Measurements from ENCODE around the gene BCR.

BCR gene

DNA sequence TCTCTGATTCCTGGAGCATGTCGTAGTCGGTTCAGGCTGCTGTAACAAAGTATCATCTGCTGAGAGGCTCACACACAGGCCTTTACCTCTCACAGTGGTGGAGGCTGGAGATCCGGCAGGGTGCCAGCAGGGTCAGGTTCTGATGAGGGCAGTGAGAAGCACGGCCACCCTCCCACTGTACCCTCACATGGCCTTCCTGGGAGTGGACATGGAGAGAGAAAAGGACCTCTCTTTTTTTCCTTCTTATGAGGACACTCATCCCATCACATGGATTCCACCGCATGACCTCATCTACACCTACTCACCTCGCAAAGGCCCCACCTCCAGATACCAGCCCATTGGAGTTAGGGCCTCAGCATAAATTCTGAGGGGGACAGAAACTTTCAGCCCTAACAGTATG is 99.5 kb downstream of the BCR start:
- ChIA-PET POLR2A (no interaction called here), CTCF (interaction anchor here (1.5 to 13.3 kb wide), 2 partner anchors 101 to 320 kb away, joined by 4 to 229 read pairs; partner anchors contain the start of gene BCR)
- TF ChIP-seq, protein P1, sequence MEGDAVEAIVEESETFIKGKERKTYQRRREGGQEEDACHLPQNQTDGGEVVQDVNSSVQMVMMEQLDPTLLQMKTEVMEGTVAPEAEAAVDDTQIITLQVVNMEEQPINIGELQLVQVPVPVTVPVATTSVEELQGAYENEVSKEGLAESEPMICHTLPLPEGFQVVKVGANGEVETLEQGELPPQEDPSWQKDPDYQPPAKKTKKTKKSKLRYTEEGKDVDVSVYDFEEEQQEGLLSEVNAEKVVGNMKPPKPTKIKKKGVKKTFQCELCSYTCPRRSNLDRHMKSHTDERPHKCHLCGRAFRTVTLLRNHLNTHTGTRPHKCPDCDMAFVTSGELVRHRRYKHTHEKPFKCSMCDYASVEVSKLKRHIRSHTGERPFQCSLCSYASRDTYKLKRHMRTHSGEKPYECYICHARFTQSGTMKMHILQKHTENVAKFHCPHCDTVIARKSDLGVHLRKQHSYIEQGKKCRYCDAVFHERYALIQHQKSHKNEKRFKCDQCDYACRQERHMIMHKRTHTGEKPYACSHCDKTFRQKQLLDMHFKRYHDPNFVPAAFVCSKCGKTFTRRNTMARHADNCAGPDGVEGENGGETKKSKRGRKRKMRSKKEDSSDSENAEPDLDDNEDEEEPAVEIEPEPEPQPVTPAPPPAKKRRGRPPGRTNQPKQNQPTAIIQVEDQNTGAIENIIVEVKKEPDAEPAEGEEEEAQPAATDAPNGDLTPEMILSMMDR (IDR thresholded peaks at IDR 0.05; ENCODE audit: control extremely low read depth, extremely low read depth, low read depth, missing control alignments) = no peak
- DNase-seq (ENCODE audit: extremely low spot score) = no peak

DNA sequence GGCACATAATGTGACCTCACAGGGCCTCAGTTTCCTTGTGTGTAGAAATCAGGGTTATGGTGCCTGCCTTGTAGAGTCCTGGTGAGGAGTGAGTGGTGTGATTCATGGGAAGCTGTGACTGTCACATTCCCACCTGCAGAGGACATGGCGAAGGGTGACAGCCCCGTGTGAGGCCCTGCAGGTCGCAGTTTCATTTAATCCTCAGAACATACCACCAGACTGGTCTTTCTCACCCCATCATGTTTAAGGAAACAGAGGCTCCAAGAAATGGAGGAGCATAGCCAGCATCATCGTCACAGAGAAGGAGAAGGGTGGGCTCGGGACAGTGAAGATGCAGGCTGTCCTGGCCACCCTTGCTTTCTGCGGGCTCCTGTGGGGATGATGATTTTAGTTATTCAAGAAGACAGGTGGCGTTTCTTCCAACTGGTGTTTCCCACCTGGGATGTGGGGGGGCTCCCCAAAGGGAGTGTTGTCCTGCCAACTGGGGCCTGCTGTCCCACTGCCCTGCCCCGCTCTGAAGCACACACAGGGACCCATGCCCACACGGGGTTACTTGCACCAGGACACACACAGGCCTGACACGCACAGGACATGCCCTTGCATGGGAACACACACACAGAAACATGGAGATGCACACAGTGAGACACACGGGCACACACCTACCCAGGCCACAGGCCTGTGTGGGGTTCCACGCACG is 100.2 kb downstream of the BCR start:
- TF ChIP-seq, protein P1 (IDR thresholded peaks at IDR 0.05; ENCODE audit: control extremely low read depth, extremely low read depth, low read depth, missing control alignments) = no peak
- DNase-seq (ENCODE audit: extremely low spot score) = no peak
- POLR2A ChIA-PET = no interaction called here
- CTCF ChIA-PET = interaction anchor here (0.6 to 13.3 kb wide), 4 partner anchors 44 to 322 kb away, joined by 3 to 229 read pairs (median 32); partner anchors contain the start of gene BCR

DNA sequence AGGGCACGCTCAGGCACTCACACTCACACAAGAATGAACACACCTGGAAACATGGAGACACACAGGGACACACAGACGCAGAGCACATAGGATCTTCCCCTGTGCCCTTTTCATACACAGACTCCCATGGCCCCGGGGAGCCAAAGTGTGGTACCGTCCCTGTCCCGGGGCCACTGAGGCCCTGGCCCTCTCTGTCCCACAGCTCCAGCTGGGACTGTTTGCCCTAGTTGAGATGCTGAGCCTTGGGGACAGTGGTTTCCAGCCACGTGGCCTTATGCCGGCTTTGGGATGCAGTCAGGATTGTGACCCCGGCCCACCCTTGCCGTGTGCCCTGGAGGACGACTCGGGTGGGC is 100.7 kb downstream of the BCR start:
- TF ChIP-seq, protein P1 (IDR thresholded peaks at IDR 0.05; ENCODE audit: control extremely low read depth, extremely low read depth, low read depth, missing control alignments) = no peak
- ChIA-PET CTCF (interaction anchor here (0.6 to 13.3 kb wide), 7 partner anchors 10 to 322 kb away, joined by 3 to 229 read pairs (median 11); partner anchors contain the start of genes BCR and RAB36), POLR2A (no interaction called here)
- no peak for DNase-seq (ENCODE audit: extremely low spot score)

DNA sequence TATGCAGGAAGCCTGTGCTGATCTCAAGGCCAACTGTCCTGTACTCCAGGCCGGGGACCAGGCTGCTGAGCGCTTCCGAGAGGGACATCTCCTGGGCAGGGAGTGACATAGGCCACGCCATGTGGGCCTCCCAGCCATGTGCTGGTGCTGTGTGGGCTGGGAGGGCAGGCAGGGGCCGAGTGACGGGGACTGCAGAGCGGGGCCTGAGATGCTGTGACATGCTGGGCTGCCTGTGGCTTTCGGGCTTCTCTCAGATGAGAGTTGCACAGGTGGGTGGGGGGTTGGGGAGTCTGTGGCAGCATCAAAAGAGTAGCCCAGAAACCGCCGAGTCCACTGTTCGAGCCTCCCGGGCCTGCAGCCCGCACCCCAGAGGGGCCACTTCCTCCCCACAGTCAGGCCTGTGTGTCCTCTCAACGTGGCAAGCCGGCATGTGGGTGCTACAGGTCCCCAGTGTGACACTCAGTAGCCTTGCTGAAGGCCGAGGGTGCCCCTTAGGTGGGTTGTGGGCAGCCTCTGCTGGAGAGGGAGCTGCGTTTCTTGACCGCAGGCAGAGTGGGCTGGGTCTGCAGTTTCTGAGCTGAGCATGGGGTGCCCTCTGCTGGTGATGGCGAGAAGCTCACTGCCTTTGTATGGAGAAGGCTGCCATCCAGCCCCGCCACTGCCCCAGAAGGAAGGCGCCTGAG is 101.2 kb downstream of the BCR start:
- ChIA-PET POLR2A (no interaction called here), CTCF (interaction anchor here (0.6 to 13.3 kb wide), 33 partner anchors 9 to 454 kb away, joined by 3 to 229 read pairs (median 4); partner anchors contain the start of genes BCR and RAB36)

DNA sequence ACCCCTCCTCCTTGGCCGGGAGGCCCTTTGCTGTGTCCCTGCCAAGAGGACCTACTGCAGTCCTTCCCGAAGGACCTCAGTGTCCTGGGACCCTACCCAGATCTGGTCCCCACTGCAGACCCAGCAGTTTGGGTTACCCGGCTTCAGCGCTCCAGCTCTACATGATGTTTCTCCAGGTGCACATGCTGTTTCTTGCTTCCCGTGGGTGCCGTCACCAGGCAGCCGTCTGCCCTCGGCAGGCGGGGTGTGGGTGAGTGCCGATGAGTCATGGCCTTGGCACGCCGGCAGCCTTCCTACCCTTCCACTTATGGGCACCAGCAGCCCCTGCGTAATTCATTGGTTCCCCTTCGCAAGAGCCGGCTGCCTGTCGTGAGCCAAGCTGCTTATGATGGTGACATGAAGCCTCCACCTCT is 101.8 kb downstream of the BCR start:
- DNase-seq (ENCODE audit: extremely low spot score) = no peak
- ChIA-PET POLR2A (no interaction called here), CTCF (interaction anchor here (0.6 to 13.3 kb wide), 33 partner anchors 9 to 453 kb away, joined by 3 to 229 read pairs (median 4); partner anchors contain the start of genes BCR and RAB36)
- TF ChIP-seq, protein P1 (IDR thresholded peaks at IDR 0.05; ENCODE audit: control extremely low read depth, extremely low read depth, low read depth, missing control alignments) = peak; percentile 6

More for the DNA sequence above, 101.2 kb downstream of the BCR start:
- TF ChIP-seq, protein P1 (IDR thresholded peaks at IDR 0.05; ENCODE audit: control extremely low read depth, extremely low read depth, low read depth, missing control alignments) = peak; percentile 87
- DNase-seq (ENCODE audit: extremely low spot score) = peak; percentile 91

DNA sequence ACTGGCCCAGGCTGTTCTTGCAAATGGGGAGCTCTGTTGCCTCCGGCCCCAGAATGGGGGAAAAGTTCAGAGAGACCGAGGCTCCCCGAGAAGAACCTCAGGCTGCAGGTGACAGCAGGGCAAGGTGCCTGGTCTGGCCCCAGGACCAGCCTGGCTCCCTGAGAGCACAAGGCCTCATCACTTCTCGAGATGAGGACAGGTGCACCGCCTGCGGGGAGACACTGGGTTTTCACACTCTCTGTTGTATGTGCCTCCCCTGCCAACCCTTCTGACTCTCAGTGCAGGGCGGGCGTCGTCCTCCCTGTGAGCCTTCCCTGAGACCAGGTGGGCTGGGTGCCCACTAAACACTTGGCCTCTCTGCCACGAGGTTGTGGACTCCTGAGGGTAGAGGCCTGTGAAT is 102.2 kb downstream of the BCR start:
- TF ChIP-seq, protein P1 (IDR thresholded peaks at IDR 0.05; ENCODE audit: control extremely low read depth, extremely low read depth, low read depth, missing control alignments) = no peak
- no peak for DNase-seq (ENCODE audit: extremely low spot score)
- CTCF ChIA-PET = interaction anchor here (0.6 to 13.3 kb wide), 30 partner anchors 8 to 453 kb away, joined by 3 to 229 read pairs (median 4); partner anchors contain the start of gene BCR
- POLR2A ChIA-PET = no interaction called here

Data from GM10248 (cell line).